Psoas muscle (tissue), 8 donors: ENCODE measurements around the gene COL9A2. TPM values are rescaled to one million over a fixed set of nuclear protein-coding genes. Genes with fewer than 3 reads are reported as not detected.

Experiments
- ATAC-seq, 4 donors: fragments of 200-7000 bp; cut with Tn5 transposase; one replicate each; pipeline ENCODE4 v1.9.1; 2020; ENCODE audit warnings: moderate library complexity in 3 of 4, mild to moderate bottlenecking in 2 of 4
- DNase-seq, 2 donors: peaks; one replicate each; pipeline ENCODE4 v3.0.0-alpha.2; 2020
- H3K27ac ChIP-seq: fragments of 200-600 bp; one replicate; pipeline ENCODE4 v1.8.0; 2022
- H3K27me3 ChIP-seq, 3 donors: fragments of 200-600 bp in 1 of 3; one replicate each; pipeline versions ENCODE4 v1.6.1 to v1.8.0; 2013 to 2022; ENCODE audit warnings: low read length in 2 of 3, mild to moderate bottlenecking in 2 of 3, moderate library complexity in 1 of 3; ENCODE audit not compliant: insufficient read depth in 3 of 3
- H3K36me3 ChIP-seq, 2 donors: fragments of 200-600 bp in 1 of 2; one replicate each; pipeline versions ENCODE4 v1.6.1 to v1.8.0; 2013 to 2022; ENCODE audit warnings: low read depth in 1 of 2, mild to moderate bottlenecking in 1 of 2, moderate library complexity in 1 of 2; ENCODE audit not compliant: insufficient read depth in 1 of 2
- H3K4me1 ChIP-seq: fragments of 200-600 bp; one replicate; pipeline ENCODE4 v1.8.0; 2022
- H3K4me3 ChIP-seq: fragments of 200-600 bp; one replicate; pipeline ENCODE4 v1.8.0; 2022; ENCODE audit warnings: mild to moderate bottlenecking
- H3K9me3 ChIP-seq: fragments of 200-600 bp; one replicate; pipeline ENCODE4 v1.8.0; 2022
- CTCF ChIP-seq: fragments of 200-600 bp; IDR thresholded peaks from one replicate; pipeline ENCODE4 v1.8.0; 2022; ENCODE audit warnings: antibody characterized with exemption
- WGBS, 3 donors: extraction: QIAGEN DNeasy Blood & Tissue Kit; methylation state at CpG; one replicate each; pipeline versions ENCODE4 v1.1.6 to v1.1.7; 2013; 5-methylcytosine and 5-hydroxymethylcytosine counted together
- intact Hi-C, 2 donors: fragments of 100-400 bp; cut with DNase I; formaldehyde crosslinking; loops; one replicate each; pipeline versions ENCODE4 v1.11.0 to v1.14.2; 2022
- polyA plus RNA-seq, 3 donors: library from polyadenylated mRNA; stranded (reverse); fragments of 200-250 nt; gene quantifications; one replicate each; pipeline ENCODE4 v1.2.3, GENCODE V29; 2013
- total RNA-seq, 4 donors: library from RNA; stranded (reverse); fragmentation: NEBNext Ultra II Directional in 2 of 4; extraction: Animal tissue kit (Norgen Biotek cat#: 25700) in 2 of 4; gene quantifications; one replicate each; pipeline versions ENCODE4 v1.2.1 to v1.2.4, GENCODE V29; 2021 to 2023
- donor health status: healthy with polysubstance abuse.
- donor health status: DM: no; HTN: no; CAD: no; lungs with moderate emphysema.
- donor health status: Bipolar disorder and iron deficiency.
- donor health status: healthy.
- donor health status: DM: yes; HTN: yes; CAD: no.
- donor health status: DM: no; HTN: no; CAD: no.
- donor health status: DM: no; HTN: no; CAD: no.
- donor health status: DM: yes; HTN: yes; CAD: no.

Gene COL9A2
- total and polyA plus RNA-seq, 7 donors, result 0.06 to 0.21 (median 0.16) TPM; not detected in 1

- intact Hi-C loops, result no loop called here
- H3K4me1 ChIP-seq, result no peaks in the 10 kb centered on the region
- ATAC-seq (no peak), DNase-seq (no peak)
- TF ChIP-seq CTCF, result no peak
- H3K27ac ChIP-seq, result no peak overlapping the region
- H3K27me3 ChIP-seq, result peaks cover 0 to 6% (median 0%) of the 10 kb centered on the region in 3 donors
- H3K4me3 ChIP-seq, result no peak overlapping the region
- no peaks in the 10 kb centered on the region for H3K36me3 ChIP-seq
- WGBS, 3 donors, result 88 to 91% (median 89%) methylated on average over 4 of the region's 4 CpGs
- H3K9me3 ChIP-seq, result peaks cover 9% of the 10 kb centered on the region
Measured at GRCh38 chr1:40361637-40362036, 44.6 kb upstream of the COL9A2 start.

- Histone ChIP-seq H3K9me3 (peaks cover 9% of the 10 kb centered on the region), H3K27me3 (peaks cover 0 to 6% (median 0%) of the 10 kb centered on the region in 3 donors), H3K4me1 (no peaks in the 10 kb centered on the region), H3K4me3 (no peak overlapping the region), H3K36me3 (no peaks in the 10 kb centered on the region), H3K27ac (no peak overlapping the region)
- DNase-seq (no peak), ATAC-seq (no peak)
- WGBS, 3 donors, result 82 to 93% (median 87%) methylated on average over 1 of the region's 1 CpG
- no peak for TF ChIP-seq CTCF
- intact Hi-C loops, result no loop called here
Measured at GRCh38 chr1:40361201-40361600, 44.1 kb upstream of the COL9A2 start.

- no peak overlapping the region for H3K4me3 ChIP-seq
- no peaks in the 10 kb centered on the region for H3K4me1 ChIP-seq
- intact Hi-C loops, result no loop called here
- H3K27ac ChIP-seq, result no peak overlapping the region
- peaks cover 0 to 6% (median 0%) of the 10 kb centered on the region in 3 donors for H3K27me3 ChIP-seq
- no peaks in the 10 kb centered on the region for H3K36me3 ChIP-seq
- H3K9me3 ChIP-seq, result peaks cover 9% of the 10 kb centered on the region
- no peak for TF ChIP-seq CTCF
- ATAC-seq (no peak), DNase-seq (no peak)
Measured at GRCh38 chr1:40360631-40361030, 43.5 kb upstream of the COL9A2 start.

- H3K9me3 ChIP-seq, result peaks cover 9% of the 10 kb centered on the region
- H3K4me3 ChIP-seq, result no peak overlapping the region
- no peak for ATAC-seq
- intact Hi-C loops, result no loop called here
- no peaks in the 10 kb centered on the region for H3K27me3 ChIP-seq
- DNase-seq, result no peak
- no peaks in the 10 kb centered on the region for H3K36me3 ChIP-seq
- H3K27ac ChIP-seq, result no peak overlapping the region
- no peaks in the 10 kb centered on the region for H3K4me1 ChIP-seq
- no peak for TF ChIP-seq CTCF
Measured at GRCh38 chr1:40357625-40358024, 40.5 kb upstream of the COL9A2 start.

GRCh38 chr1:40353082-40353481 lies 36.0 kb upstream of the COL9A2 start:
- no peaks in the 10 kb centered on the region for H3K27me3 ChIP-seq
- H3K4me3 ChIP-seq, result no peak overlapping the region
- peaks cover 9% of the 10 kb centered on the region for H3K9me3 ChIP-seq
- no peak overlapping the region for H3K27ac ChIP-seq
- H3K4me1 ChIP-seq, result no peaks in the 10 kb centered on the region
- no peak for ATAC-seq
- TF ChIP-seq CTCF, result no peak
- 92 to 95% (median 93%) methylated on average over 3 of the region's 3 CpGs for WGBS, 3 donors
- intact Hi-C loops, result no loop called here
- H3K36me3 ChIP-seq, result no peaks in the 10 kb centered on the region
- no peak for DNase-seq
